ENCODE results near the gene IPO4.

- TF ChIP-seq CTCF (IDR thresholded peaks at IDR 0.05; ENCODE audit: low read depth, low read length, poor library complexity, severe bottlenecking) = no peak
- no peak for TF ChIP-seq EZH2phosphoT487 (IDR thresholded peaks at IDR 0.05; ENCODE audit: borderline replicate concordance, low read length)
Observed at GRCh38 chr14:24167469-24168114, 21.0 kb downstream of the IPO4 start.

All from DOHH2 (cell line).